ENCODE data around the gene SERPINB11. TPM values are rescaled to one million over a fixed set of nuclear protein-coding genes. Genes with fewer than 3 reads are reported as not detected.

Gene SERPINB11
- total RNA-seq, 6 experiments from 2014 or later: not detected

DNA sequence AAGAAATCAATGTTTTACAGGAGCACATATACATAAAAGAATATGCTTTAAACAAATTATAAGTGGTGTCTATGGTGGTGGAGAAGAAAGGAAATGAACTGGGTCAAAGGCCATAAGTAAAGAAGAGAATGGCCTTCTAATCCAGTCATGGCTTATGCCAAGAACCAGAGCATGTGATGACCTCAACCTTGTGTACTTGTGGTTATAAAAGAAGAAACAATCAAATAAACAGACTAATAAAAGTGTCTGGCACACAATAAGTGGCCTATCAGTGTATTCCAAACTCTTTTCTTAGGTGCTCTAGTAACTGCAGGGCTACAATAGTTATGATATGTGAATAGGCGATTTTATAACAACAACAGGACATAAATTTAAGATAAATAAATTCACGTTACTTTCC, 2.6 kb downstream of the SERPINB11 start:
- peaks cover 25% of the 10 kb centered on the region for H3K4me1 Mint-ChIP-seq (ENCODE audit: low read depth)
- H3K9me3 Mint-ChIP-seq: no peaks in the 10 kb centered on the region
- peak overlapping the region; percentile 62 for H3K4me3 Mint-ChIP-seq
- TF ChIP-seq, protein P1, sequence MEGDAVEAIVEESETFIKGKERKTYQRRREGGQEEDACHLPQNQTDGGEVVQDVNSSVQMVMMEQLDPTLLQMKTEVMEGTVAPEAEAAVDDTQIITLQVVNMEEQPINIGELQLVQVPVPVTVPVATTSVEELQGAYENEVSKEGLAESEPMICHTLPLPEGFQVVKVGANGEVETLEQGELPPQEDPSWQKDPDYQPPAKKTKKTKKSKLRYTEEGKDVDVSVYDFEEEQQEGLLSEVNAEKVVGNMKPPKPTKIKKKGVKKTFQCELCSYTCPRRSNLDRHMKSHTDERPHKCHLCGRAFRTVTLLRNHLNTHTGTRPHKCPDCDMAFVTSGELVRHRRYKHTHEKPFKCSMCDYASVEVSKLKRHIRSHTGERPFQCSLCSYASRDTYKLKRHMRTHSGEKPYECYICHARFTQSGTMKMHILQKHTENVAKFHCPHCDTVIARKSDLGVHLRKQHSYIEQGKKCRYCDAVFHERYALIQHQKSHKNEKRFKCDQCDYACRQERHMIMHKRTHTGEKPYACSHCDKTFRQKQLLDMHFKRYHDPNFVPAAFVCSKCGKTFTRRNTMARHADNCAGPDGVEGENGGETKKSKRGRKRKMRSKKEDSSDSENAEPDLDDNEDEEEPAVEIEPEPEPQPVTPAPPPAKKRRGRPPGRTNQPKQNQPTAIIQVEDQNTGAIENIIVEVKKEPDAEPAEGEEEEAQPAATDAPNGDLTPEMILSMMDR (IDR thresholded peaks at IDR 0.05): no peak
- no peaks in the 10 kb centered on the region for H3K27me3 Mint-ChIP-seq (ENCODE audit: insufficient read depth)
- peak overlapping the region; percentile 36; the same call in 1 of the 2 replicates for H3K27ac Mint-ChIP-seq
- DNase-seq: no peak
- no peaks in the 10 kb centered on the region for H3K36me3 Mint-ChIP-seq (ENCODE audit: low read depth)

DNA sequence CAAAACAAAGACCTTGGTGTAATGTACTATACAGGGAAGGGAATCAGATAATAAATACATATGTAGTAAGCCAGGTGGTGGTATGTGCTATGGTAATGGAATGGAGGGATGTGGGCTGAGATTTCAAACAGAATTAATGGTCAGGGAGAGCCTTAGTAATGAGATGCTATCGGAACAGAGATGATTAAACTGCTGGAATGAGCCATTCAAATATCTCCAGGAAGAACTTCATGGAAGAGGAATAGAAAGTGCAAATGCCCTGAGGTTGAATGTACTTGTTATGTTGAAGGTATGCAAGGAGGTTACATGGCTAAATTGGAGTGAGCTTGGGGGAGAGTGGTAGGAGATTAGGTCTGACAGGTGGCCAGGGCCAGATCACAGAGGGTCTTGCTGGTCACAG, 5.1 kb downstream of the SERPINB11 start:
- Mint-ChIP-seq H3K4me1 (ENCODE audit: low read depth) (peaks cover 7% of the 10 kb centered on the region), H3K27ac (no peak overlapping the region), H3K27me3 (ENCODE audit: insufficient read depth) (no peaks in the 10 kb centered on the region), H3K4me3 (no peak overlapping the region), H3K36me3 (ENCODE audit: low read depth) (no peaks in the 10 kb centered on the region), H3K9me3 (peaks cover 3% of the 10 kb centered on the region; the same call in 1 of the 2 replicates)
- DNase-seq: peak; percentile 53
- TF ChIP-seq, protein P1 (IDR thresholded peaks at IDR 0.05): no peak

DNA sequence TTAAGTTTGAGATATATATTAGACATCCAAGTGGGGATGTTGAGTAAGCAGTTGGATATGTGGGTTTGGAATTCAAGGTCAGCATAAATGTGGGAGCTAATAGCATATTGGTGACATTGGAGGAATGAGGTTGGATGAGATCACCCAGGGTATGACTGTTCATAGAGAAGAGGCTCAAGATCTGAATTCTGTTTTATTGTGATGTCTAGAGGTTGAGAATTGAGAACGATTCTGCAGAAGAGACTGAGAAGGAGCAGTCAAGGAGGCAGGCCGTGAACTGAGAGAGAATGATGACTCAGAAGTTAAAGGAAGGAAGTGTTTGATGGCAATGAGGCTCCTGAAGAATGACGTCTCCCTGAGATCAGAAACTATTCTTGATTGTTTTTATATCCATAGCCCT, 5.9 kb downstream of the SERPINB11 start:
- Mint-ChIP-seq H3K27me3 (ENCODE audit: insufficient read depth) (no peaks in the 10 kb centered on the region), H3K36me3 (ENCODE audit: low read depth) (peaks cover 2% of the 10 kb centered on the region; the same call in 1 of the 2 replicates), H3K4me3 (no peak overlapping the region), H3K27ac (no peak overlapping the region), H3K4me1 (ENCODE audit: low read depth) (peaks cover 7% of the 10 kb centered on the region), H3K9me3 (peaks cover 6% of the 10 kb centered on the region)
- TF ChIP-seq, protein P1 (IDR thresholded peaks at IDR 0.05): no peak
- DNase-seq: peak; percentile 95

DNA sequence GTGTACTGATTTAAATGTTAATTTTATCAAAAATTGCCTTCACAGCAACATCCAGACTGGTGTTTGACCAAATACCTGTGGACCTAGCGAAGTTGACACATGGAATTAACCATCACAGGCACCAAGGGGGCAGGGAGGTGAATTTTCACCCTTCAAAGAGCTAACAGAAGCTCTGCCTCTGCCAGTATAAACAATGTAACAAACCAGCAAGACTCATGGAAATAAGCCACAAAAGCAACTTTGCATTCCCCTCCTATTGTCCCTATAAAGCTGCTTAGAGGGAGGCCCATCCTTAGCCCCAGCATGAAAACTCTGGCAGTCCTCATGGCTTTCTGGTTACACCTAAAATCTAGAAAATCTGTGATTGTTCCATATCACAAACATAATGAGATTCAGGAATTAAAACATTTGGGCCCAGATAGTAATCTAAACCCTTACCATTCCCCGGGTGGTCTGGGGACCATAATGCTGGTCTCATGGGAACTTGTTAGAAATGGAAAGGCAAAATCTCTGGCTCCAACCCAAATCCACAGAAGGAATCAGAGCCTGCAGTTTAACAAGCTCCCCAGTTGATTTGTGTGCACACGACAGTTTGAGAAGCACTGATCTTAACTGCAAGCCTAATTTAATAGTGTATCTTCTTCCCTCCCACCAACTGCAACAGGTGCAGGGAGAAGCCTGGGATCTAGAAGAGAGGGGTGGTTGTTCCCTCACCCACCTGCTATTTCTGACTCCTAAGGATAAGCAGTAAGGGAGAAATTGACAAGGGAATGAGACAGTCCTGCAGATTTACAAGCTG, 23.1 kb downstream of the SERPINB11 start:
- H3K9me3 Mint-ChIP-seq: no peaks in the 10 kb centered on the region
- DNase-seq: no peak
- no peaks in the 10 kb centered on the region for H3K27me3 Mint-ChIP-seq (ENCODE audit: insufficient read depth)
- no peaks in the 10 kb centered on the region for H3K36me3 Mint-ChIP-seq (ENCODE audit: low read depth)
- no peak overlapping the region for H3K27ac Mint-ChIP-seq
- peaks cover 33% of the 10 kb centered on the region for H3K4me1 Mint-ChIP-seq (ENCODE audit: low read depth)
- no peak overlapping the region for H3K4me3 Mint-ChIP-seq
- TF ChIP-seq, protein P1 (IDR thresholded peaks at IDR 0.05): no peak

DNA sequence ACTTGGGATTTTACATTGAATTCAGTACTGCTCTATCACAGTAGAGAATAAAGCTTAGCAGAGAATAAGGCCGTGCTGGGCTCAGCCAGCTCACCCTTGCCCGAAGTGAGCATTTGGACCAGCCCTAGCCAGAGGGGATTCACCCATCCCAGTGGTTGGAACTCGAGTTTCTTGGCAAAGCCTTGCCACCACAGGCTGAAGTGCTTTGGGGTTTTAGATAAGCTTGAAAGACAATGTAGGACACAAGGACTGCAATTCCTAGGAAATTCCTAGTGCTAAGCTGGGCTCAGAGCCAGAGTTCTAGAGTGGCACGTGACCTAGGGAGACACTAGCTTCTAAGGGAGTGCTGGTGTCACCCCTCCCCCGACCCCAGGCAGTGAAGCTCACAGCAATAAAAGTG, 28.0 kb downstream of the SERPINB11 start:
- no peak for DNase-seq
- no peaks in the 10 kb centered on the region for H3K9me3 Mint-ChIP-seq
- no peaks in the 10 kb centered on the region for H3K27me3 Mint-ChIP-seq (ENCODE audit: insufficient read depth)
- no peak overlapping the region for H3K27ac Mint-ChIP-seq
- no peak overlapping the region for H3K4me3 Mint-ChIP-seq
- TF ChIP-seq, protein P1 (IDR thresholded peaks at IDR 0.05): no peak
- peaks cover 35% of the 10 kb centered on the region for H3K4me1 Mint-ChIP-seq (ENCODE audit: low read depth)
- H3K36me3 Mint-ChIP-seq (ENCODE audit: low read depth): no peaks in the 10 kb centered on the region
